Tibial nerve (tissue), 4 donors: ENCODE data around the gene RAB40A.

Source experiments
- EP300 ChIP-seq, 2 donors: sonication (generic); formaldehyde crosslinking; IDR thresholded peaks; one replicate each; pipeline ENCODE4 v1.6.1; 2017; ENCODE audit warnings: antibody characterized with exemption in 2 of 2, mild to moderate bottlenecking in 1 of 2
- POLR2A ChIP-seq, 2 donors: fragments of 450-650 bp; IDR thresholded peaks; one replicate each; pipeline ENCODE4 v1.6.1; 2017; ENCODE audit warnings: antibody characterized with exemption in 2 of 2, mild to moderate bottlenecking in 2 of 2, moderate library complexity in 2 of 2
- TF ChIP-seq, protein P1 (sequence below), 5 experiments: fragments of 200-600 bp in 3 of 5; fragments of 450-650 bp in 2 of 5; sonication (generic) in 3 of 5; IDR thresholded peaks; one replicate each; pipeline ENCODE4 v1.5.1; 2016 to 2019; ENCODE audit warnings: antibody characterized with exemption in 5 of 5, mild to moderate bottlenecking in 3 of 5, moderate library complexity in 2 of 5

DNA sequence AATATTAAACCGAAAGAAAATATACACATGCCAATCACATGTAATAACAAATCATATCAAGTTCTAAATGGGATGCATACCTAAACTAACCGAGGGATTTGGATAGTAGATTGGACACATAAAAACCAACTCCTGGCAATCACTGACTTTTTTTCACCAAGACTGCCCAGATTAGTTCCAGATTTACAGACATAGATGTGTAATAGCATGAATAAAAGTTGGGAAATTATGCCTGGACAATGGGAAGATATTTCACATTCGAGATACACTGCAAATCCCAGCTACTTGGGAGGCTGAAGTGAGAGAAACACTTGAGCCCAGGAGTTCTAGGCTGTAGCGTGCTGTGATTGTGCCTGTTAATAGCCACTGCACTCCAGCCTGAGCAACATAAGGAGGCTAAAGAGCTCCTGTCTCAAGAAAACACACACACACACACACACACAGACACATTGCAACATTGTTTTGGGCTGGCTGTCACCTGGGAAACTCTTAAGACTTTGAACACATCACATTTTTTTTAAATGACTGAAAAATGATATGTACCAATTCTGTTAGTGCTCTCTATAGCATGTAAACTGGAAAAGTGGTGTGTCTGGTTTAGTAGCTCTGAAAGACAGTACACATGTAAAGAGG is 5.7 kb downstream of the RAB40A start:
- TF ChIP-seq, protein P1, sequence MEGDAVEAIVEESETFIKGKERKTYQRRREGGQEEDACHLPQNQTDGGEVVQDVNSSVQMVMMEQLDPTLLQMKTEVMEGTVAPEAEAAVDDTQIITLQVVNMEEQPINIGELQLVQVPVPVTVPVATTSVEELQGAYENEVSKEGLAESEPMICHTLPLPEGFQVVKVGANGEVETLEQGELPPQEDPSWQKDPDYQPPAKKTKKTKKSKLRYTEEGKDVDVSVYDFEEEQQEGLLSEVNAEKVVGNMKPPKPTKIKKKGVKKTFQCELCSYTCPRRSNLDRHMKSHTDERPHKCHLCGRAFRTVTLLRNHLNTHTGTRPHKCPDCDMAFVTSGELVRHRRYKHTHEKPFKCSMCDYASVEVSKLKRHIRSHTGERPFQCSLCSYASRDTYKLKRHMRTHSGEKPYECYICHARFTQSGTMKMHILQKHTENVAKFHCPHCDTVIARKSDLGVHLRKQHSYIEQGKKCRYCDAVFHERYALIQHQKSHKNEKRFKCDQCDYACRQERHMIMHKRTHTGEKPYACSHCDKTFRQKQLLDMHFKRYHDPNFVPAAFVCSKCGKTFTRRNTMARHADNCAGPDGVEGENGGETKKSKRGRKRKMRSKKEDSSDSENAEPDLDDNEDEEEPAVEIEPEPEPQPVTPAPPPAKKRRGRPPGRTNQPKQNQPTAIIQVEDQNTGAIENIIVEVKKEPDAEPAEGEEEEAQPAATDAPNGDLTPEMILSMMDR (IDR thresholded peaks at IDR 0.05): no peak
- no peak for TF ChIP-seq POLR2A (IDR thresholded peaks at IDR 0.05)
- TF ChIP-seq EP300 (IDR thresholded peaks at IDR 0.05): no peak
